Aorta (tissue), 5 donors: ENCODE measurements around the gene ZNF184. TPM values are rescaled to one million over a fixed set of nuclear protein-coding genes. Genes with fewer than 3 reads are reported as not detected.

Experiments
- ATAC-seq: fragments of 200-7000 bp; cut with Tn5 transposase; one replicate; pipeline ENCODE4 v1.9.1; 2022; ENCODE audit warnings: moderate library complexity; ENCODE audit not compliant: low FRiP score
- DNase-seq, 2 donors: peaks; one replicate each; pipeline ENCODE4 v3.0.0-alpha.2; 2020
- H3K27ac ChIP-seq, 2 donors: one replicate each; pipeline ENCODE4 v1.5.1; 2013; ENCODE audit warnings: low read length in 2 of 2, mild to moderate bottlenecking in 2 of 2, moderate library complexity in 2 of 2, control low read depth in 1 of 2, inconsistent platforms in 1 of 2, low read depth in 1 of 2
- H3K27me3 ChIP-seq, 2 donors: one replicate each; pipeline ENCODE4 v1.6.1; 2013; ENCODE audit warnings: control low read depth in 1 of 2, low read length in 1 of 2, mild to moderate bottlenecking in 1 of 2, moderate library complexity in 1 of 2; ENCODE audit not compliant: insufficient read depth in 2 of 2, control insufficient read depth in 1 of 2
- H3K36me3 ChIP-seq, 2 donors: one replicate each; pipeline ENCODE4 v1.6.1; 2013; ENCODE audit warnings: control low read depth in 1 of 2, low read length in 1 of 2, mild to moderate bottlenecking in 1 of 2; ENCODE audit not compliant: insufficient read depth in 2 of 2, control insufficient read depth in 1 of 2
- H3K4me1 ChIP-seq, 2 donors: one replicate each; pipeline ENCODE4 v1.6.1; 2013; ENCODE audit warnings: low read length in 2 of 2, control low read depth in 1 of 2, mild to moderate bottlenecking in 1 of 2, moderate library complexity in 1 of 2; ENCODE audit not compliant: insufficient read depth in 2 of 2, control insufficient read depth in 1 of 2
- H3K4me3 ChIP-seq, 2 donors: one replicate each; pipeline ENCODE4 v1.5.1; 2013; ENCODE audit warnings: low read length in 2 of 2, control low read depth in 1 of 2, mild to moderate bottlenecking in 1 of 2
- H3K9me3 ChIP-seq: one replicate; pipeline ENCODE4 v1.6.1; 2013; ENCODE audit warnings: mild to moderate bottlenecking, low read length; ENCODE audit not compliant: control insufficient read depth
- WGBS, 2 donors: extraction: QIAGEN DNeasy Blood & Tissue Kit; methylation state at CpG; one replicate each; pipeline ENCODE4 v1.1.7; 2013; 5-methylcytosine and 5-hydroxymethylcytosine counted together
- intact Hi-C, 2 donors: fragments of 100-400 bp; cut with DNase I; formaldehyde crosslinking; loops; one replicate each; pipeline versions ENCODE4 v1.14.2 to v1.15.0; 2022
- long read RNA-seq, 2 donors: library from polyadenylated mRNA; unstranded; transcript quantifications; one replicate each; pipeline ENCODE4 v2.0.0, GENCODE V29; 2020 to 2021
- polyA plus RNA-seq, 2 donors: library from polyadenylated mRNA; stranded (reverse); fragments of 200-250 nt; gene quantifications; one replicate each; pipeline ENCODE4 v1.2.3, GENCODE V29; 2013
- total RNA-seq, 2 donors: library from RNA; stranded (reverse); fragmentation: NEBNext Ultra II Directional; extraction: Animal tissue kit (Norgen Biotek cat#: 25700); gene quantifications; one replicate each; pipeline ENCODE4 v1.2.1, GENCODE V29; 2021
- donor health status: healthy with polysubstance abuse.
- donor health status: Bipolar disorder and iron deficiency.
- donor health status: DM: no; HTN: no; CAD: no.
- donor health status: DM: no; HTN: no; CAD: no.
- donor health status: DM: yes; HTN: yes; CAD: no.

Gene ZNF184
- total RNA-seq (1 to 10 TPM; 5.3 to 8.0 TPM), polyA plus RNA-seq (1 to 10 TPM; 2.3 to 2.5 TPM)
- long read RNA-seq, donor 1, partial matches to known transcripts: 3 of 4 reads
- long read RNA-seq, donor 1, other reads (novel, unspliced or antisense): 1 of 4 reads
- long read RNA-seq, donor 2, partial matches to known transcripts: 0 of 3 reads
- long read RNA-seq, donor 2, other reads (novel, unspliced or antisense): 3 of 3 reads

DNA sequence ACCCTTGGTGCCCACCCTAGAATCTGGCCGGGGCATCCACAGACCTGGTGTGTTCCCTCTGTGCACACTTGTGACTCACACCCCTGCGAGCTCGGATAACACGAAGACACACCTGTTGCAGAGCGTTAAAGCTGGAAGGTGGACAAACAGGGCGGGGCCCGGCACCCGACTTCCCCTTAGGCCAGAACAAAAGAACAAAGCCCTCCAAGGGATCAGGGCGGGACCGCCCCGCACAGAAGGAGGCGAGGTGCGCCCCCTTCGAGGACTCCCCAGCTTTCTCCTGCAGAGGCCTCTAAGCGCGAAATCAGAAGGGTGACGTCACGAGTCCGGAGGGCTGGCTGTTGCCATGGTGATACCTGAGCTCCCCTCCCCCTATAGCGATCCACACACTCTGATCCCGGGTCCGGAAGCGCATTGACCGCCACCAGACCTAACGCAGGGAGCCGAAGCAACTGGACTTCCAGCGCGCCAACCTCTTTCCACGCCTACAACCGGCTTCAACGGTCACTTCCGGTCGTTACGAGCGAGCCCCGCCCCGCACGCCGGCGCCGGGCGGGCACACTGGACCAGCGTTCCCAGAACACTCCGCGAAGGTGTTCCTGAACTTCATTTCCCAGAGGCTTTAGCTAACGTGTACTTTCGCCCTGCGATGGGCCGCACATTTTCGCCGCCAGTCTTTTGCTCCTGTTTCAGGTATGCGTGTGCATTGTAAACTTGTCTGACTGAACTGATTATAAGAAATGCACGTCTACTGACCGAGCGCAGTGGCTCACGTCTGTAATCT is at the start of gene ZNF184:
TSS of gene ZNF184 (minus strand) at position 489 of the 784 bp plus-strand sequence. CDS start 811 bp downstream, outside the sequence.
- Histone ChIP-seq H3K4me1 (no peaks in the 10 kb centered on the region), H3K27me3 (no peaks in the 10 kb centered on the region), H3K36me3 (no peaks in the 10 kb centered on the region), H3K27ac (peak within 1 kb of the TSS in 1 of 2 donors; percentile 7), H3K4me3 (peak within 1 kb of the TSS; percentile 49 to 66), H3K9me3 (no peaks in the 10 kb centered on the region)
- peak; percentile 97 to 98 for DNase-seq
- 0% methylated on average over 56 of the region's 56 CpGs for WGBS, 2 donors
- intact Hi-C loops: loop anchor here (10.0 kb wide), 5 partner anchors 282 to 1278 kb away; a partner anchor contains a TSS
- ATAC-seq: peak; percentile 99

DNA sequence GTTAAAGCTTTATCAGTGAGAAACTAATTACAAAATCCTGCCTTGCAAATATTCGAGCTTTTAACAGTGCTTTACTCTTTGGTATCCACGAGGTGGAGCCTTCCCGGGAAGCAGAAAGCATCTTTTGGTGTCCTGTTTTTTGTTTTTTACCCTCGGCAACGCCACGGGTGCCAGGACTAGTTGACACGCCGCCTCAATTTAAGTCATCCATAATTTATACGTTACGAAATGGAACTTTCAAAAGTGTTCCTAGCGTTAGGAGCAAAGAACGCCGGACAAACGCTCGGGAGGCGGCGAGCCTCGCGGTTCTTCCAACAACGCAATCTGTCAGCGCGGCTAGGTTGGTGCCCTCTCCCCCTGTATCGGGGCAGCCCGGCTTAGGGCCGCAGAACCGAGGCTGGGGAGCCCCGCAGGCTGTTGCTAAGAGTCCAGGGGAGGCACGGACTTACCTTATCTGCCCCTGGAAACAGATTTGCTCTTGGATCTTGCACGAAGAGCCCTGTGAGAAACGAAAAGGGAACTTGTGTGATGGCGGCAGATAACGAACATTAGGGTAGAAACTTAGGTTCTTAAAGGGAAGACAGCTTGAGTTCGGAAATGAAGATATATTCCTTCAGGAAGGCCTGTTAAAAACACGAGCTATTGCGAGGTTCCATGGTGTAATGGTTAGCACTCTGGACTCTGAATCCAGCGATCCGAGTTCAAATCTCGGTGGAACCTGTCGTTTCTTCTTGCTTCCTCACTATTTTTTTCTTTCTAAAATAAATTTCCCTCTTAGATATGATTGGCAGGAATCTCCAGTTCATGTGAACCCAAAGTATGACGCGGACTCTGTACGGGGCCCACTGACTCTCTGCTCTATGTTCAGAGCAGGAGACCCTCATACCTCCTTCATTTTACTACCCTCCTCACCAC is 46.2 kb upstream of the ZNF184 start:
- Histone ChIP-seq H3K9me3 (no peaks in the 10 kb centered on the region), H3K4me1 (no peaks in the 10 kb centered on the region), H3K36me3 (no peaks in the 10 kb centered on the region), H3K27me3 (no peaks in the 10 kb centered on the region), H3K4me3 (peak overlapping the region; percentile 69 to 94), H3K27ac (peak overlapping the region; percentile 85 to 93)
- peak; percentile 60 to 84 for DNase-seq
- intact Hi-C loops: loop anchor here (2.0 to 10.0 kb wide), 4 partner anchors 233 to 378 kb away; no protein-coding TSS in a partner anchor
- WGBS, 2 donors: 0 to 1% methylated on average over 42 of the region's 42 CpGs
- ATAC-seq: peak; percentile 95

DNA sequence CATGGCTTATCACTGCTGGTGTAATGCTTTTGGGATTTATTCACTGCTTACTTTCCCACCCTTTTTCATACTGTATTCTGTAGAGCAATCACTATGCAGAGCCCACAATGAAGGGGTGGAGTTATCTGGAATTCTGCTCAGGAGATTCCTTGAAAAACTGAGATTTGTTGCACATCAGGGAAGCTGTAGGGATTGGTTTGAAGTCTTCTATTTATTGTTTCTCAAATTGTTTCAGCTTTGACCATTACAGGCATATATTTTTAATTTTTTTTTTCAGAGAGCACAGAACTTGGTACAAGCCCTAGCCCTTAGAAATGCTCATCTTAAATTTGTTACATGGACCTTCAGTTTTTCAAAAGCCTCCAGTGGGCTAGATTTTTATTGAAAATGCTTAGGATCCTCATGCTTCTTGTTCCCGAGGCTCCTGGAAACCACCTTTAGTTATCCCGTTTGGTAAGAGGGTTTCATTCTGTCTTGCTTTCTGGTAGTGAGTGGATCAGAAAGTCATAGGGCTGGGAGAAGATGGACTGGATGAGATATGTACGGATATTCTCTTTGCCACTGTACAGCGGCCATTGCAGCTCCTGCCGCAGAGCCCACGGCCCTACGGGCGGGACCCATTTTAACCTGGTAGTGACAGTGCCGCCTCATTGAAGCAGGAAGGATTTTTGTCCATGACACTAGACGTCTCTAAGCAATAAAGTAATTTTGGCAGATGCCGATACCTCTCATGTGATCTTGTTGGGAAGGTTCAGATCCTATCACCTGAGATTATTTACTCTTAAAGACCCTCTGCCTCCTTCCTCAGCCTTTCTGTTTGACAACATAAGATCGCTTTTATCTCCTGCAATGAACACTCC is 45.3 kb upstream of the ZNF184 start:
- peak overlapping the region; percentile 69 to 94 for H3K4me3 ChIP-seq
- no peaks in the 10 kb centered on the region for H3K27me3 ChIP-seq
- H3K36me3 ChIP-seq: no peaks in the 10 kb centered on the region
- intact Hi-C loops: loop anchor here (2.0 to 10.0 kb wide), 4 partner anchors 234 to 379 kb away; no protein-coding TSS in a partner anchor
- DNase-seq: no peak
- H3K9me3 ChIP-seq: no peaks in the 10 kb centered on the region
- H3K4me1 ChIP-seq: no peaks in the 10 kb centered on the region
- peak; percentile 29 for ATAC-seq
- H3K27ac ChIP-seq: peak overlapping the region in 1 of 2 donors; percentile 43
- WGBS, 2 donors: 38 to 41% methylated on average over 12 of the region's 12 CpGs

GRCh38 chr6:27517238-27517637 is 44.3 kb upstream of the ZNF184 start:
- 82 to 89% methylated on average over 5 of the region's 5 CpGs for WGBS, 2 donors
- H3K9me3 ChIP-seq: no peaks in the 10 kb centered on the region
- H3K27ac ChIP-seq: no peak overlapping the region
- H3K4me1 ChIP-seq: no peaks in the 10 kb centered on the region
- DNase-seq (no peak), ATAC-seq (no peak)
- no peaks in the 10 kb centered on the region for H3K27me3 ChIP-seq
- H3K36me3 ChIP-seq: no peaks in the 10 kb centered on the region
- no peak overlapping the region for H3K4me3 ChIP-seq
- intact Hi-C loops: loop anchor here (5.0 to 10.0 kb wide), 3 partner anchors 235 to 380 kb away; no protein-coding TSS in a partner anchor

DNA sequence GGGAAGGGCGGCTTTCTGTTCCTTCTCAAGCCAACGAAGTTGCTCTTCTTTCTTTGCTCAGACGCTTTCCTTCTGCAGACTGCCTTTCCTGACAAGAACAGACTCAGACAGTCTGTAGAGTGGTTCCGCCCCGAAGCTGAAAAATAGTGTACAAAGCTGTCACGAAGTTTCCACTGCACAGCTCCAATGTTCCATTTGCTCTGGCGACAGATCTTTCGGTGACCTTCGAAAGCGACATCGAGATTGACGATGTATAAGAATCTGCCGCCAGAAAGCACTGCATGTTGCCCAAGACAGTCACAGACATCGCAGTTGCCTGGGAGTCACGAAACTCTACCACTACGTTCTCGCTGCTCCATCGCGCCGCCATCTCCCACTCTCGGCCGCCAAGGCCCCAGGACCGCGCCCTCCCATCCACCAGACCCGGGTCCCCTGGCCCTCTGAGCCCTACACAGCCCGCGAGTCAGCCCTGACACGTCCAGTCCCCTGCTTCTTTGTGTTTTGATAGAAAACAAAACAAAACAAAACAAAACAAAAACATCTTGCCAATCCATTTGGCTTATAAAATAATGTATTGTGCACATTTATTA is 42.1 kb upstream of the ZNF184 start:
- H3K27me3 ChIP-seq: no peaks in the 10 kb centered on the region
- 22 to 31% methylated on average over 28 of the region's 28 CpGs for WGBS, 2 donors
- intact Hi-C loops: loop anchor here (5.0 to 10.0 kb wide), 3 partner anchors 237 to 382 kb away; no protein-coding TSS in a partner anchor
- H3K9me3 ChIP-seq: no peaks in the 10 kb centered on the region
- no peak for ATAC-seq
- no peak overlapping the region for H3K27ac ChIP-seq
- no peaks in the 10 kb centered on the region for H3K36me3 ChIP-seq
- H3K4me1 ChIP-seq: no peaks in the 10 kb centered on the region
- no peak overlapping the region for H3K4me3 ChIP-seq
- DNase-seq: no peak

- ATAC-seq: no peak
- H3K4me1 ChIP-seq: no peaks in the 10 kb centered on the region
- H3K9me3 ChIP-seq: no peaks in the 10 kb centered on the region
- no peak overlapping the region for H3K27ac ChIP-seq
- no peak overlapping the region for H3K4me3 ChIP-seq
- intact Hi-C loops: loop anchor here in 1 of 2 donors (10.0 kb wide), 1 partner anchor 328 kb away; no protein-coding TSS in a partner anchor
- DNase-seq: no peak
- H3K27me3 ChIP-seq: no peaks in the 10 kb centered on the region
- no peaks in the 10 kb centered on the region for H3K36me3 ChIP-seq
- WGBS, 2 donors: 82 to 92% methylated on average over 2 of the region's 2 CpGs
Measured at GRCh38 chr6:27512525-27512924, 39.6 kb upstream of the ZNF184 start.

GRCh38 chr6:27507041-27507956 is 34.4 kb upstream of the ZNF184 start:
- no peaks in the 10 kb centered on the region for H3K4me1 ChIP-seq
- peaks cover 0 to 2% of the 10 kb centered on the region in 2 donors for H3K27me3 ChIP-seq
- ATAC-seq (no peak), DNase-seq (no peak)
- no peak overlapping the region for H3K27ac ChIP-seq
- H3K36me3 ChIP-seq: no peaks in the 10 kb centered on the region
- H3K9me3 ChIP-seq: no peaks in the 10 kb centered on the region
- intact Hi-C loops: loop anchor here in 1 of 2 donors (10.0 kb wide), 1 partner anchor 398 kb away; no protein-coding TSS in a partner anchor
- 79 to 80% methylated on average over 9 of the region's 9 CpGs for WGBS, 2 donors
- H3K4me3 ChIP-seq: no peak overlapping the region
